Transverse colon (tissue), 4 donors: ENCODE results near the gene GK.

Source experiments
- CTCF ChIP-seq, 5 experiments: fragments of 200-600 bp in 3 of 5; fragments of 450-650 bp in 2 of 5; sonication (generic) in 3 of 5; IDR thresholded peaks; 1 replicate in 2 of 5; 2 replicates in 3 of 5; pipeline ENCODE4 v1.5.1; 2016 to 2017; ENCODE audit warnings: antibody characterized with exemption in 5 of 5, inconsistent platforms in 3 of 5, mild to moderate bottlenecking in 2 of 5, moderate library complexity in 1 of 5
- POLR2A ChIP-seq: fragments of 450-650 bp; IDR thresholded peaks from one replicate; pipeline ENCODE4 v1.6.1; 2016; ENCODE audit warnings: antibody characterized with exemption, mild to moderate bottlenecking, moderate library complexity
- POLR2AphosphoS5 ChIP-seq, 3 donors: sonication (generic); formaldehyde crosslinking; IDR thresholded peaks; one replicate each; pipeline ENCODE4 v1.6.1; 2016; ENCODE audit warnings: antibody characterized with exemption in 3 of 3

DNA sequence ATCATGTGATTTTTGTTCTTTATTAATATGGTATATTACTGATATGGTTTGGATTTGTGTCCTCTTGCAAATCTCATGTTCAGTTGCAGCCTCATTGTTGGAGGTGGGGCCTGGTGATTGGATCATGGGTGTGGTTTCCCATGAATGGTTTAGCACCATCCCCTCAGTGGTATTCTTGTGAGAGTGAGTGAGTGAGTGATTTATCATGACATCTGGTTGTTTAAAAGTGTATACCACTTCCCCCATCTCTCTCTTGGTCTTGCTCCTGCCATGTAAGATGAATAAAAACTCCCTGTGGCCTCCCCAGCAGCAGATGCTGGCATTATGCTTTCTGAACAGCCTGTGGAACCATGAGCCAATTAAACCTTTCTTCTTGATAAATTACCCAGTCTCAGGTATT is 124.4 kb downstream of the GK start:
- no peak for TF ChIP-seq CTCF (IDR thresholded peaks at IDR 0.05)
- no peak for TF ChIP-seq POLR2A
- no peak for TF ChIP-seq POLR2AphosphoS5 (IDR thresholded peaks at IDR 0.05)
